ENCODE data around the gene PEX5.
"Not testable (repeated sequence)": the region's sequence is repeated elsewhere in the genome, so short reads cannot be mapped to it uniquely, and the experiment has no call there.

Gene PEX5

GRCh38 chr12:7160183-7160582 lies 29.3 kb upstream of the PEX5 start:
- DNase-seq (ENCODE audit: low spot score) = no peak

GRCh38 chr12:7161327-7161726 lies 28.2 kb upstream of the PEX5 start:
- DNase-seq (ENCODE audit: low spot score) = no peak

GRCh38 chr12:7161811-7162210 lies 27.7 kb upstream of the PEX5 start:
- DNase-seq (ENCODE audit: low spot score) = no peak

- DNase-seq (ENCODE audit: low spot score) = no peak
Observed at GRCh38 chr12:7162691-7163114, 26.8 kb upstream of the PEX5 start.

- DNase-seq (ENCODE audit: low spot score) = no peak
Observed at GRCh38 chr12:7169951-7170350, 19.5 kb upstream of the PEX5 start.

GRCh38 chr12:7171854-7172253 lies 17.6 kb upstream of the PEX5 start:
- DNase-seq (ENCODE audit: low spot score) = no peak

- DNase-seq (ENCODE audit: low spot score) = no peak
Observed at GRCh38 chr12:7175493-7175892, 14.0 kb upstream of the PEX5 start.

- no peak for DNase-seq (ENCODE audit: low spot score)
Observed at GRCh38 chr12:7176595-7176994, 12.9 kb upstream of the PEX5 start.

GRCh38 chr12:7178481-7178880 lies 11.0 kb upstream of the PEX5 start:
- no peak for DNase-seq (ENCODE audit: low spot score)

GRCh38 chr12:7180685-7181084 lies 8.8 kb upstream of the PEX5 start:
- no peak for DNase-seq (ENCODE audit: low spot score)

- DNase-seq (ENCODE audit: low spot score) = not testable (repeated sequence)
Observed at GRCh38 chr12:7186058-7186457, 3.4 kb upstream of the PEX5 start.

- DNase-seq (ENCODE audit: low spot score) = peak; percentile 66
Observed at GRCh38 chr12:7188562-7189397, 706 bp upstream of the PEX5 start.

GRCh38 chr12:7190268-7191055 lies 976 bp downstream of the PEX5 start:
- no peak for DNase-seq (ENCODE audit: low spot score)

- no peak for DNase-seq (ENCODE audit: low spot score)
Observed at GRCh38 chr12:7193674-7194073, 4.2 kb downstream of the PEX5 start.

GRCh38 chr12:7197841-7198240 lies 8.4 kb downstream of the PEX5 start:
- DNase-seq (ENCODE audit: low spot score) = no peak

GRCh38 chr12:7203109-7203508 lies 13.6 kb downstream of the PEX5 start:
- no peak for DNase-seq (ENCODE audit: low spot score)

- DNase-seq (ENCODE audit: low spot score) = no peak
Observed at GRCh38 chr12:7205091-7205490, 15.6 kb downstream of the PEX5 start.

- DNase-seq (ENCODE audit: low spot score) = no peak
Observed at GRCh38 chr12:7206691-7207090, 17.2 kb downstream of the PEX5 start.

GRCh38 chr12:7207866-7208625 lies 18.6 kb downstream of the PEX5 start:
- DNase-seq (ENCODE audit: low spot score) = no peak

GRCh38 chr12:7209958-7210357 lies 20.5 kb downstream of the PEX5 start:
- no peak for DNase-seq (ENCODE audit: low spot score)

GRCh38 chr12:7210642-7211151 lies 21.2 kb downstream of the PEX5 start:
- DNase-seq (ENCODE audit: low spot score) = no peak

- no peak for DNase-seq (ENCODE audit: low spot score)
Observed at GRCh38 chr12:7212678-7213077, 23.2 kb downstream of the PEX5 start.

Data from COLO829 (cell line).